ENCODE data around the gene TTC14. TPM values are rescaled to one million over a fixed set of nuclear protein-coding genes. Genes with fewer than 3 reads are reported as not detected.

TTC14 gene
- total RNA-seq, 6 experiments from 2014 or later: 12.5 to 22.1 (median 20.3) TPM

GRCh38 chr3:180624714-180625113, 22.8 kb downstream of the TTC14 start:
- ATAC-seq: no peak
- Histone ChIP-seq H3K36me3 (no peaks in the 10 kb centered on the region), H3K27ac (no peak overlapping the region), H3K4me1 (no peaks in the 10 kb centered on the region), H3K9me3 (no peaks in the 10 kb centered on the region), H3K27me3 (no peaks in the 10 kb centered on the region), H3K4me3 (no peak overlapping the region)
- WGBS (ENCODE audit: insufficient coverage, low coverage, low lambda C conversion rate, missing lambda C conversion rate): 87% methylated on average over 2 of the region's 2 CpGs
- intact Hi-C loops (cut with DNase I): no loop called here
- no peak for DNase-seq
- TF ChIP-seq POLR2A (IDR thresholded peaks at IDR 0.05) (no peak), CTCF (IDR thresholded peaks at IDR 0.05) (no peak)

DNA sequence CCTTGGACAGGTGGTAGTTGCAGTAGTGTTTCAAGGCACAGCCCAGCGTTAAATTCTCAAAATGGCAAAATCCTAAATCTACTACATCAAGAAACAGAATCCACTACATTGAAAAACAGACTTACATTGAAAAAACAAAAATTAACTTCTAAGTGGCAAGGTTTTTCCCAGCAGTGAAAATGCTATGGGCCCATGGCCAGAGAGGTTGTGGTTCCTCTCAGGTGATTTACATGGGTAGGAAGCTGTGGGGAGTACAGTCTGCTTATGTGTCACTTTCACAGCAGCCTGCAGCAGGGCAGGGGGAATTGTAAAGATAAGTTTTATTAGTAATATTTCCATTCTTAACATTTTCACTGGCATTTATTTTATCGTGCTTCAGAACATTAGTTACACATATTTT, 24.9 kb downstream of the TTC14 start:
- no peak for DNase-seq
- Histone ChIP-seq H3K36me3 (no peaks in the 10 kb centered on the region), H3K4me3 (no peak overlapping the region), H3K4me1 (no peaks in the 10 kb centered on the region), H3K9me3 (no peaks in the 10 kb centered on the region), H3K27ac (no peak overlapping the region), H3K27me3 (no peaks in the 10 kb centered on the region)
- TF ChIP-seq CTCF (IDR thresholded peaks at IDR 0.05) (no peak), POLR2A (IDR thresholded peaks at IDR 0.05) (no peak)
- ATAC-seq: no peak
- intact Hi-C loops (cut with DNase I): no loop called here
- WGBS (ENCODE audit: insufficient coverage, low coverage, low lambda C conversion rate, missing lambda C conversion rate): 77% methylated on average over 2 of the region's 2 CpGs

GRCh38 chr3:180630371-180630770, 28.4 kb downstream of the TTC14 start:
- TF ChIP-seq POLR2A (IDR thresholded peaks at IDR 0.05) (no peak), CTCF (IDR thresholded peaks at IDR 0.05) (no peak)
- H3K36me3 ChIP-seq: no peaks in the 10 kb centered on the region
- no peaks in the 10 kb centered on the region for H3K27me3 ChIP-seq
- H3K9me3 ChIP-seq: no peaks in the 10 kb centered on the region
- H3K27ac ChIP-seq: no peak overlapping the region
- ATAC-seq: no peak
- H3K4me3 ChIP-seq: no peak overlapping the region
- no peak for DNase-seq
- H3K4me1 ChIP-seq: no peaks in the 10 kb centered on the region
- intact Hi-C loops (cut with DNase I): no loop called here

DNA sequence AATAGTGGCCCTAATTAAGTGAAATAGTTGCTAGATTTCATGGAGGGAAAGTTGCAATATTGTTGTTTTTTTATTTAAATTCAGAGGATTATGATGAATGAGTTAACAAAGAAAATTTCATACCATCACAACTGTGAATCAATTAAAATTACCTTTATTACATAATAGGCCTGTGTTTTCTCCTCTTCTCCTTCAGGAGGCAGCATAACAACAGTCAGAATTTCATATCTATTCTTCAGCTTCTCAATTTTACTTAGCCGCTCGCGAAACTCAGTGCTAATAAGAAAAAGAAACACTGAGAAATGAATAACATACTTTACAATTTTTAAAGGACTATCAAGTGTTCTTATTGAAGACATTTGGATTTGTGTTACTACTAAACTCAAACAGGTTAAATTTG, 29.4 kb downstream of the TTC14 start:
- WGBS (ENCODE audit: insufficient coverage, low coverage, low lambda C conversion rate, missing lambda C conversion rate): 91% methylated on average over 3 of the region's 3 CpGs
- ATAC-seq (no peak), DNase-seq (no peak)
- intact Hi-C loops (cut with DNase I): no loop called here
- TF ChIP-seq CTCF (IDR thresholded peaks at IDR 0.05) (no peak), POLR2A (IDR thresholded peaks at IDR 0.05) (no peak)
- Histone ChIP-seq H3K9me3 (no peaks in the 10 kb centered on the region), H3K4me1 (no peaks in the 10 kb centered on the region), H3K4me3 (no peak overlapping the region), H3K27ac (no peak overlapping the region), H3K27me3 (no peaks in the 10 kb centered on the region), H3K36me3 (no peaks in the 10 kb centered on the region)

GRCh38 chr3:180633722-180634121, 31.8 kb downstream of the TTC14 start:
- 20% methylated on average over 2 of the region's 2 CpGs for WGBS (ENCODE audit: insufficient coverage, low coverage, low lambda C conversion rate, missing lambda C conversion rate)
- ATAC-seq: no peak
- intact Hi-C loops (cut with DNase I): no loop called here

More at GRCh38 chr3:180633722-180634121, 31.8 kb downstream of the TTC14 start:
- H3K36me3 ChIP-seq: no peaks in the 10 kb centered on the region
- H3K27me3 ChIP-seq: no peaks in the 10 kb centered on the region
- DNase-seq: no peak
- H3K9me3 ChIP-seq: no peaks in the 10 kb centered on the region
- H3K27ac ChIP-seq: no peak overlapping the region
- no peaks in the 10 kb centered on the region for H3K4me1 ChIP-seq
- no peak overlapping the region for H3K4me3 ChIP-seq
- TF ChIP-seq CTCF (IDR thresholded peaks at IDR 0.05): no peak
- no peak for TF ChIP-seq POLR2A (IDR thresholded peaks at IDR 0.05)
